Activated CD8-positive, alpha-beta T cell treated with anti-CD3 and anti-CD28 coated beads for 36 hours (primary cell): ENCODE data around the gene DACT3. TPM values are rescaled to one million over a fixed set of nuclear protein-coding genes. Genes with fewer than 3 reads are reported as not detected.

Source experiments
- ATAC-seq: fragments of 200-7000 bp; cut with Tn5 transposase; one replicate; pipeline ENCODE4 v1.10.0; 2021; ENCODE audit warnings: mild to moderate bottlenecking, moderate library complexity
- CTCF ChIA-PET: fragments of 350-600 bp; sonication (Branson Sonifier 250); formaldehyde crosslinking; loops from one replicate; lab custom pipeline; 2021; ENCODE audit warnings: antibody characterized with exemption; lab: Charles Lee
- POLR2A ChIA-PET: fragments of 350-600 bp; sonication (Branson Sonifier 250); formaldehyde crosslinking; loops from one replicate; lab custom pipeline; 2021; ENCODE audit warnings: antibody characterized with exemption; lab: Charles Lee
- DNase-seq: peaks from one replicate; pipeline ENCODE4 v3.0.0-alpha.2; 2020
- H3K27ac Mint-ChIP-seq: one replicate; pipeline ENCODE4 v1.8.0; 2021; ENCODE audit warnings: mild to moderate bottlenecking, mixed read lengths
- H3K27me3 Mint-ChIP-seq: one replicate; pipeline ENCODE4 v1.8.0; 2021; ENCODE audit warnings: mixed read lengths
- H3K36me3 Mint-ChIP-seq: one replicate; pipeline ENCODE4 v1.8.0; 2021; ENCODE audit warnings: low read depth, mixed read lengths
- H3K4me1 Mint-ChIP-seq: one replicate; pipeline ENCODE4 v1.8.0; 2021; ENCODE audit warnings: low read depth, mixed read lengths
- H3K4me3 Mint-ChIP-seq: one replicate; pipeline ENCODE4 v1.8.0; 2021; ENCODE audit warnings: mild to moderate bottlenecking, moderate library complexity, mixed read lengths
- H3K9me3 Mint-ChIP-seq: one replicate; pipeline ENCODE4 v1.8.0; 2021; ENCODE audit warnings: mixed read lengths
- CTCF ChIP-seq: fragments of 200-600 bp; IDR thresholded peaks from one replicate; pipeline ENCODE4 v1.8.0; 2022; ENCODE audit warnings: antibody characterized with exemption, mild to moderate bottlenecking
- intact Hi-C: fragments of 100-400 bp; cut with micrococcal nuclease; formaldehyde crosslinking; loops from one replicate; pipeline ENCODE4 v1.10.0; 2022
- total RNA-seq, 2 experiments: library from RNA; stranded (reverse); gene quantifications; one replicate each; pipeline ENCODE4 v1.2.3, GENCODE V29; 2021

The DACT3 gene
- total RNA-seq, 2 experiments from 2014 or later = 5.8 to 6.1 TPM

- POLR2A ChIA-PET = interaction anchor here (0.8 to 10.7 kb wide), 5 partner anchors 11 to 57 kb away, joined by 3 to 232 read pairs (median 4); no protein-coding TSS in a partner anchor
- intact Hi-C loops = no loop called here
These were observed 56.1 kb downstream of the DACT3 start for GRCh38 chr19:46604781-46605355.

GRCh38 chr19:46603752-46604231 is 57.2 kb downstream of the DACT3 start:
- DNase-seq (no peak), ATAC-seq (no peak)
- intact Hi-C loops = no loop called here
- H3K9me3 Mint-ChIP-seq = peaks cover 3% of the 10 kb centered on the region
- ChIA-PET POLR2A (interaction anchor here (3.9 to 10.7 kb wide), 2 partner anchors 12 to 184 kb away, joined by 20 to 232 read pairs; partner anchors contain the start of gene SLC1A5), CTCF (interaction anchor here (4.0 to 19.7 kb wide), 3 partner anchors 9 to 59 kb away, joined by 34 to 300 read pairs (median 56); partner anchors contain the start of gene DACT3)
- peaks cover 37% of the 10 kb centered on the region for H3K4me1 Mint-ChIP-seq
- peak overlapping the region; percentile 100 for H3K27ac Mint-ChIP-seq
- H3K36me3 Mint-ChIP-seq = peaks cover 51% of the 10 kb centered on the region
- no peak for TF ChIP-seq CTCF
- peak overlapping the region; percentile 99 for H3K4me3 Mint-ChIP-seq
- H3K27me3 Mint-ChIP-seq = no peaks in the 10 kb centered on the region

More at GRCh38 chr19:46604781-46605355, 56.1 kb downstream of the DACT3 start:
- Mint-ChIP-seq H3K4me3 (no peak overlapping the region), H3K27ac (no peak overlapping the region), H3K27me3 (no peaks in the 10 kb centered on the region), H3K4me1 (peaks cover 44% of the 10 kb centered on the region), H3K9me3 (no peaks in the 10 kb centered on the region), H3K36me3 (peaks cover 61% of the 10 kb centered on the region)
- ATAC-seq (no peak), DNase-seq (no peak)
- TF ChIP-seq CTCF = no peak
- CTCF ChIA-PET = interaction anchor here (19.7 kb wide), 1 partner anchor 58 kb away, joined by 300 read pairs; the partner anchor contains the start of gene DACT3

GRCh38 chr19:46603195-46603637 is 57.8 kb downstream of the DACT3 start:
- intact Hi-C loops = no loop called here
- ChIA-PET POLR2A (interaction anchor here (1.4 to 10.7 kb wide), 7 partner anchors 12 to 185 kb away, joined by 3 to 232 read pairs (median 8); partner anchors contain the start of gene SLC1A5), CTCF (interaction anchor here (0.6 to 4.3 kb wide), 3 partner anchors 9 to 58 kb away, joined by 3 to 56 read pairs (median 34); partner anchors contain the start of gene DACT3)
- no peak for TF ChIP-seq CTCF
- Mint-ChIP-seq H3K4me3 (peak overlapping the region; percentile 99), H3K27me3 (no peaks in the 10 kb centered on the region), H3K4me1 (peaks cover 35% of the 10 kb centered on the region), H3K27ac (peak overlapping the region; percentile 100), H3K9me3 (peaks cover 7% of the 10 kb centered on the region), H3K36me3 (peaks cover 52% of the 10 kb centered on the region)
- no peak for DNase-seq
- ATAC-seq = no peak

- intact Hi-C loops = no loop called here
- peaks cover 32% of the 10 kb centered on the region for H3K4me1 Mint-ChIP-seq
- no peaks in the 10 kb centered on the region for H3K27me3 Mint-ChIP-seq
- ATAC-seq = peak; percentile 14
- peaks cover 11% of the 10 kb centered on the region for H3K9me3 Mint-ChIP-seq
- H3K36me3 Mint-ChIP-seq = peaks cover 50% of the 10 kb centered on the region
- H3K4me3 Mint-ChIP-seq = peak overlapping the region; percentile 99
- CTCF ChIA-PET = interaction anchor here (0.6 to 4.3 kb wide), 6 partner anchors 10 to 65 kb away, joined by 3 to 56 read pairs (median 7); partner anchors contain the start of gene DACT3
- H3K27ac Mint-ChIP-seq = peak overlapping the region; percentile 100
- POLR2A ChIA-PET = interaction anchor here (0.7 to 10.7 kb wide), 15 partner anchors 13 to 252 kb away, joined by 3 to 232 read pairs (median 7); partner anchors contain the start of genes DACT3, PRKD2, PTGIR and SLC1A5
- DNase-seq = peak; percentile 77
- no peak for TF ChIP-seq CTCF
These were observed 58.4 kb downstream of the DACT3 start for GRCh38 chr19:46602392-46603194.
